Tibial nerve (tissue), 4 donors: ENCODE data around the gene SPTLC1. TPM values are rescaled to one million over a fixed set of nuclear protein-coding genes. Genes with fewer than 3 reads are reported as not detected.
"Not testable (repeated sequence)": the region's sequence is repeated elsewhere in the genome, so short reads cannot be mapped to it uniquely, and the experiment has no call there.

Experiments used
- DNase-seq, 2 donors: peaks; one replicate each; pipeline ENCODE4 v3.0.0-alpha.2; 2019; ENCODE audit warnings: low spot score in 2 of 2
- H3K27ac ChIP-seq, 4 donors: fragments of 200-600 bp; sonication (generic) in 3 of 4; one replicate each; pipeline ENCODE4 v1.5.1; 2017 to 2019; ENCODE audit warnings: mild to moderate bottlenecking in 1 of 4
- H3K27me3 ChIP-seq, 2 donors: fragments of 200-600 bp; sonication (generic) in 1 of 2; one replicate each; pipeline versions ENCODE4 v1.5.1 to v1.6.0; 2017 to 2019
- H3K36me3 ChIP-seq, 3 donors: fragments of 200-600 bp; sonication (generic); one replicate each; pipeline ENCODE4 v1.5.1; 2018 to 2019
- H3K4me1 ChIP-seq, 4 donors: fragments of 200-600 bp; sonication (generic) in 3 of 4; one replicate each; pipeline ENCODE4 v1.5.1; 2017 to 2019
- H3K4me3 ChIP-seq, 4 donors: fragments of 200-600 bp; sonication (generic) in 3 of 4; one replicate each; pipeline ENCODE4 v1.5.1; 2017 to 2019; ENCODE audit warnings: mild to moderate bottlenecking in 1 of 4, moderate library complexity in 1 of 4
- H3K9me3 ChIP-seq, 4 donors: fragments of 200-600 bp; sonication (generic) in 3 of 4; one replicate each; pipeline ENCODE4 v1.5.1; 2017 to 2019
- EP300 ChIP-seq, 2 donors: sonication (generic); formaldehyde crosslinking; IDR thresholded peaks; one replicate each; pipeline ENCODE4 v1.6.1; 2017; ENCODE audit warnings: antibody characterized with exemption in 2 of 2, mild to moderate bottlenecking in 1 of 2
- POLR2A ChIP-seq, 2 donors: fragments of 450-650 bp; IDR thresholded peaks; one replicate each; pipeline ENCODE4 v1.6.1; 2017; ENCODE audit warnings: antibody characterized with exemption in 2 of 2, mild to moderate bottlenecking in 2 of 2, moderate library complexity in 2 of 2
- WGBS, 2 donors: methylation state at CpG; one replicate each; pipeline ENCODE4 v1.1.5; 2018; 5-methylcytosine and 5-hydroxymethylcytosine counted together
- total RNA-seq, 4 donors: library from RNA; depleted of rRNA; stranded (reverse); fragments of >200 nt; gene quantifications; one replicate each; pipeline ENCODE4 v1.1.0, GENCODE V29; 2016
- TF ChIP-seq, protein P1 (sequence below), 5 experiments: fragments of 200-600 bp in 3 of 5; fragments of 450-650 bp in 2 of 5; sonication (generic) in 3 of 5; IDR thresholded peaks; one replicate each; pipeline ENCODE4 v1.5.1; 2016 to 2019; ENCODE audit warnings: antibody characterized with exemption in 5 of 5, mild to moderate bottlenecking in 3 of 5, moderate library complexity in 2 of 5

The SPTLC1 gene
- total RNA-seq, 4 donors from 2014 or later = 67.9 to 81.8 (median 76.0) TPM

DNA sequence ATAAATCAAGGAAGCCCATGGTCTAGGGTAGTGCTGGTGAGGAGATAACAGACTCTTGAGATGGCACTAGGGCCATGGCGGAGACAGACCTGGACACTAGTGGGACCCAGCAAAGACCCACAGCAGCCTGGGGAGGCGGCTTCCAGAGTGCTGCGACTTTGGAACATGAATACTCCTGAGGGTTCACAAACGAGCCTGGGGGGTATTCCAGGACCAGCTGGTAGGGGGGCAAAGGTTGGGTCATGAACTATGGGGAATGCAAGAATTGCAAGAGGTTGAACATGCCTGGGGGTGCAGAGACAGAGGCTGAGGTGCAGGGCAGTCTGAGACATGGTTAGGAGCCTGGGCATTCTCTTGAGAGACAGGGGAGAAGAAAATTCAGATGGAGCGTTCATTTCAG is 43.8 kb upstream of the SPTLC1 start:
- H3K4me3 ChIP-seq = no peak overlapping the region
- no peak for DNase-seq
- H3K36me3 ChIP-seq = no peaks in the 10 kb centered on the region
- no peaks in the 10 kb centered on the region for H3K9me3 ChIP-seq
- WGBS, 2 donors = 83 to 84% methylated on average over 5 of the region's 5 CpGs
- H3K27ac ChIP-seq = no peak overlapping the region
- no peaks in the 10 kb centered on the region for H3K4me1 ChIP-seq
- H3K27me3 ChIP-seq = no peaks in the 10 kb centered on the region
- TF ChIP-seq POLR2A (IDR thresholded peaks at IDR 0.05) (no peak), EP300 (IDR thresholded peaks at IDR 0.05) (no peak)
- TF ChIP-seq, protein P1, sequence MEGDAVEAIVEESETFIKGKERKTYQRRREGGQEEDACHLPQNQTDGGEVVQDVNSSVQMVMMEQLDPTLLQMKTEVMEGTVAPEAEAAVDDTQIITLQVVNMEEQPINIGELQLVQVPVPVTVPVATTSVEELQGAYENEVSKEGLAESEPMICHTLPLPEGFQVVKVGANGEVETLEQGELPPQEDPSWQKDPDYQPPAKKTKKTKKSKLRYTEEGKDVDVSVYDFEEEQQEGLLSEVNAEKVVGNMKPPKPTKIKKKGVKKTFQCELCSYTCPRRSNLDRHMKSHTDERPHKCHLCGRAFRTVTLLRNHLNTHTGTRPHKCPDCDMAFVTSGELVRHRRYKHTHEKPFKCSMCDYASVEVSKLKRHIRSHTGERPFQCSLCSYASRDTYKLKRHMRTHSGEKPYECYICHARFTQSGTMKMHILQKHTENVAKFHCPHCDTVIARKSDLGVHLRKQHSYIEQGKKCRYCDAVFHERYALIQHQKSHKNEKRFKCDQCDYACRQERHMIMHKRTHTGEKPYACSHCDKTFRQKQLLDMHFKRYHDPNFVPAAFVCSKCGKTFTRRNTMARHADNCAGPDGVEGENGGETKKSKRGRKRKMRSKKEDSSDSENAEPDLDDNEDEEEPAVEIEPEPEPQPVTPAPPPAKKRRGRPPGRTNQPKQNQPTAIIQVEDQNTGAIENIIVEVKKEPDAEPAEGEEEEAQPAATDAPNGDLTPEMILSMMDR (IDR thresholded peaks at IDR 0.05) = no peak

DNA sequence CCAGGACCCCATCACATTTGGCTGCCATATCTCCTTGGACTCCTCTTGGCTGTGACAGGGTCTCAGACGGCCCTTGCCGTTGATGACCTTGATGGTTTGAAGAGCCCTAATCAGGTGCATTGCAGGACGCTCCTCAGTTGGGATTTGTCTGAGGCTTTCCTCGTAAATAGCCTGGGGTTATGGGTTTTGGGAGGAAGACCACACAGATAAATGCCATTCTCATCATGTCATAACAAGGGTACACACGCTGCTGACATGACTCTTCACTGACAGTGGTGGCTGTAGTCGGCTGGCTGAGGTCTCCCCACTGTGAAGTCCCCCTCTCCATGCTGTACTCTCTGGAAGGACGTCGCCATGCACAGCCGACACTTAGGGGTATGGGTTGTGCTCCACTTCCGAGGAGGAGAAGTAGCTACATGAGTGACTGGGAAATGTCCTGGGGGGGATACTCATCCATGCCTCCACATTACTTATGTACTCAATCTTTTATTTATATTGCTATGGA is 42.9 kb upstream of the SPTLC1 start:
- Histone ChIP-seq H3K4me3 (no peak overlapping the region), H3K27me3 (no peaks in the 10 kb centered on the region), H3K36me3 (no peaks in the 10 kb centered on the region), H3K9me3 (no peaks in the 10 kb centered on the region), H3K27ac (no peak overlapping the region), H3K4me1 (no peaks in the 10 kb centered on the region)
- no peak for DNase-seq
- no peak for TF ChIP-seq POLR2A (IDR thresholded peaks at IDR 0.05)
- TF ChIP-seq, protein P1 (IDR thresholded peaks at IDR 0.05) = no peak
- no peak for TF ChIP-seq EP300 (IDR thresholded peaks at IDR 0.05)
- WGBS, 2 donors = 71 to 76% methylated on average over 10 of the region's 10 CpGs

DNA sequence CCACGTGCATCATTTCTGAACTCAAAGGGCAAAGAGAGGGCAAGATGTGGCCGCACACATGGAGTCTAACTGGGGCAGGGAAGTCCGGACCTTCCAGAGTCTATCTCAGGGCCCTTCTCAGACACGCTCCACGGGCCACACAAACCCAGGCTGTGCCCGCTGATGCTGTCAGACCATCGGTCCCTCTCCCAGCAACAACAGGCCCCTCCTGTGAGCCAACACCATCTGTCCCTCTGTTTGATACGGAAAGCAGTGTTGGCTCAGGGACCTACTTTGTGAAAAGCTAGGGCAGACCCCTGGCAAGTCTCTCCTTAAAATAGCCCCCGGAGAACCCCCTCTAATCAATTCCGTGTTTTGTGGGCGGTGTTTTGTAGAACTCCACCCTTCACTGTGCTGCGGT is 40.5 kb upstream of the SPTLC1 start:
- H3K4me1 ChIP-seq, H3K27ac ChIP-seq, H3K4me3 ChIP-seq, H3K27me3 ChIP-seq, H3K9me3 ChIP-seq, H3K36me3 ChIP-seq, DNase-seq: not testable (repeated sequence)
- WGBS, 2 donors = 88 to 90% methylated on average over 12 of the region's 12 CpGs

DNA sequence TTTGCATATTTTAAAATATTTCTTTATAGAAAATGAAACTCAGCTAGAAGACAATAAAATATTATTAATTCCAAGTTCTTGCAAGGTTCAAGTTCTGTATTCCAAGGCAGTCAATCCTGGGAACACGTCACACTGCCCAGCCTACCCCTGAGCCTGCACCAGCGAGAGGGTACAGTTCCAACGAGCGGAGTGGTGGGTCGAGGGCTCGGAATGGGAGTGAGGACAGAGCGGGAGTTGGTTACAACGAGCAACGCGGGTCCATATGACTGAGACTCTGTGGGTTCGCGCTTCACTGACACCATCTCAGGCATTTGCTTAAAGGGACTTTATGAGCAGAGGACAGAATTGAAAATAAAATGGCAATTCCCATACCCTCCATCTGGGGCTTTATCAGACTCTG is 40.0 kb upstream of the SPTLC1 start:
- WGBS, 2 donors = 81 to 89% methylated on average over 12 of the region's 12 CpGs
- no peak for DNase-seq

DNA sequence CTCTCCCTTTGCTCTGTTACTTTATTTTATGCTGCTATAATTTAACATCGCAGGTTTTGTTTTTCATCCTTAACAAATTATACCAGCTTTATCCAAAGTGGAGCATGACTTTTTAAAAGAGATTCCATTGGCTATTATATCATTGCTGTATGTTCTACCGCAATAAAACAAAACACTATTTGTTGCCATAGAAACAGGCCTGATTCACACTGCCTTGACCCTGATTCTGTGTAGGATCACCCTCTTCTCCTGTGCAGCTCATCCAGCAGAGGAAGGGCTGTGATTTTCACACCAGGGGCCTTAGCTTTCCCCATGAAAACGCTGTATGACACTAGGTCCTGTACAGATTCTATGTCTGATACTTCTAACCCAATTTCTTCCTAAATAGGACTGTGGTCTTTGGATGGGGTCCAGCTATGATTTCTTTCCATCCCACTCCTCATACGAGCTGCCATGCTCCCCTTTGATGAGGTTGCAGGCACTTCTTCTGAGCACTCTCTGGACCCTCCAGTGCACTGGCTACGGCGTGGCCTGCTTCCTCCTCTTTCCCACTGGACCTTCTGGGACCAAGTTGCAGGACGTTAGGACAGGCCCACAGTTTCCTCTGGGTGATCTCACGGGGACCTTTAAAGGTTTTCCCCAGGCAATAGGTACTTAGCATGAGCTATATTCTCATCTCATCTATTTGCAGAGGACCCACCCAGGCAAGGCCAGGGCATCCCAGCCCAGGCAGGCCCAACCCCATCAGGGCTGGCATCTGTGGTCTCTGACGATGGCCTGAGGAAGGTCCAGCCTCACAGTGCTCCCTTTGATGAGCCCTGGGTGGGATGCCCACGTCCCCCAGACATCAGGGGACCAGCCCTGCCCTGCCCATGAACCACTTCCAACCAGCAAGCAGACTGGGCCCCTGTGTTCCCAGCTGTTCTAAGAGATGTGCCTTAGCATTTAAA is 38.5 kb upstream of the SPTLC1 start:
- peak overlapping the region in 1 of 4 donors; percentile 43 for H3K27ac ChIP-seq

More for the DNA sequence above, 40.0 kb upstream of the SPTLC1 start:
- Histone ChIP-seq H3K27me3 (no peaks in the 10 kb centered on the region), H3K4me3 (no peak overlapping the region), H3K9me3 (no peaks in the 10 kb centered on the region), H3K27ac (no peak overlapping the region), H3K36me3 (no peaks in the 10 kb centered on the region), H3K4me1 (no peaks in the 10 kb centered on the region)
- TF ChIP-seq, protein P1 (IDR thresholded peaks at IDR 0.05) = no peak
- no peak for TF ChIP-seq POLR2A (IDR thresholded peaks at IDR 0.05)
- no peak for TF ChIP-seq EP300 (IDR thresholded peaks at IDR 0.05)

DNA sequence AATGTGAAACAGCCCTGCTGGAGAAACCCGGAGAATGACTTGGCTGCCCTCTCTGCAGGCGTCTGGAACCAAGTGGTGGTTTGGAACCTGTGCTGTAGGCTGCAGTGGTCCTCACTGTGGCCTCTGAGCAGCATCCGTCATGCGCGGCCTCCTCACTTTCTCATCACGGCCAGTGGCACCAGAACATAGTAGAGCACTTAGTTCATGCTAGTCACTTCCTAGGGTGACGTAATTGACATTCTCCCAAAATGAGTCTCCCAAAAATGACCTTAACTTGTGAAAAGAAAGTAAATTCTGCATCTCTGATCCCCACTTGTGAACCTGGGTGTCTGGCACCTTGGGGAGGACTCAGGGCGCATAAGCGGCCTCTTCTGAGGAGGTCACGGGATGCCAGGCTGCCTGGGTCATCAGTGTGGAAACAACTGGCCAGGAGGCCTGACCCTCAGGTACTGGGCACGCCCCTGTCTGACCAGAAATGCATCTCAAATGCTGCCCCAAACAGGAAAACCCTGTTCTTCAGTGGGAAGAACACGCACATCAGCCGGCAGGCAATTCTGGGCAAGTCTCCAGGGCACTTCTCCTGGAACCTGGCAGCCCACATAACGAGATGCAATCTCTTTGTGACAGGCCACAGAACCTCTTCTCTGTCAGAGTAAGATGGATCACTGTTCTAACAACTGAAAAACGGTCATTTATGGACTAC is 36.6 kb upstream of the SPTLC1 start:
- Histone ChIP-seq H3K4me3 (no peak overlapping the region), H3K4me1 (peaks cover 0 to 10% (median 5%) of the 10 kb centered on the region in 4 donors), H3K36me3 (no peaks in the 10 kb centered on the region), H3K27me3 (no peaks in the 10 kb centered on the region), H3K9me3 (no peaks in the 10 kb centered on the region), H3K27ac (no peak overlapping the region)
- 67 to 70% methylated on average over 13 to 15 of the region's 15 CpGs for WGBS, 2 donors
- no peak for DNase-seq
- no peak for TF ChIP-seq EP300 (IDR thresholded peaks at IDR 0.05)
- no peak for TF ChIP-seq POLR2A (IDR thresholded peaks at IDR 0.05)
- TF ChIP-seq, protein P1 (IDR thresholded peaks at IDR 0.05) = no peak

More for the DNA sequence above, 38.5 kb upstream of the SPTLC1 start:
- H3K27me3 ChIP-seq, H3K9me3 ChIP-seq, H3K4me3 ChIP-seq, DNase-seq, H3K4me1 ChIP-seq, H3K36me3 ChIP-seq: not testable (repeated sequence)
- 59 to 60% methylated on average over 9 to 10 of the region's 10 CpGs for WGBS, 2 donors

DNA sequence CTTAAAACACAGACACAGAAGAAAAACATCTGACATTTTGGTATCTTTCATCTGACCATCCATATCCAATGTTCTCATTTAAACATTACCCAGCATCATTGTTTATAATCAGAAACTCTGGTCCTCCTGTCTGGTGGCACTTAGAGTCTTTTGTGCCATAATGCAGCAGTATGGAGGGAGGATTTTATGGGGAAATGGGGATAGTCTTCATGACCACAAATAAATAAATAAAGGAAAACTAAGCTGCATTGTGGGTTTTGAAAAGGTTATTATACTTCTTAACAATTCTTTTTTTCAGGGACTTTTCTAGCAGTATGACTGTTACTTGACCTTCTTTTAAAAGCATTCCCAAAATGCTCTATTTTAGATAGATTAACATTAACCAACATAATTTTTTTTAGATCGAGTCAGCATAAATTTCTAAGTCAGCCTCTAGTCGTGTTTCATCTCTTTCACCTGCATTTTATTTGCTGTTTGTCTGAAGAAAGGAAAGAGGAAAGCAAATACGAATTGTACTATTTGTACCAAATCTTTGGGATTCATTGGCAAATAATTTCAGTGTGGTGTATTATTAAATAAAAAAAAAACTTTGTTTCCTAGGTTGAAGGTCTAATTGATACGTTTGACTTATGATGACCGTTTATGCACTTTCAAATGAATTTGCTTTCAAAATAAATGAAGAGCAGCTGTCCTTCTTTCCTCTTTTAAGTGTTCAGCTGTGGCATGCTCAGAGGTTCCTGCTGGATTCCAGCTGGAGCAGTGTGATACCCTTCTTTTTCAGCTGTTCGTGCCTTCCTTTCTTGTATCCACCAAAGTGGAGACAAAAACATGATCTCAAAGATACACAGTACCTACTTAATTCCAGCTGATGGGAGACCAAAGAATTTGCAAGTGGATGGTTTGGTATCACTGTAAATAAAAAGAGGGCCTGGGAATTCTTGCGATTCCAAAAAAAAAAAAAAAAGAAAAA is 35.6 kb upstream of the SPTLC1 start:
- not testable (repeated sequence) for H3K4me3 ChIP-seq, H3K27me3 ChIP-seq, H3K9me3 ChIP-seq, H3K27ac ChIP-seq, DNase-seq, H3K36me3 ChIP-seq
- 51 to 58% methylated on average over 7 of the region's 7 CpGs for WGBS, 2 donors
- H3K4me1 ChIP-seq = peaks cover 0 to 19% (median 9%) of the 10 kb centered on the region in 4 donors
